OCI-LY3 (cell line): Measurements from ENCODE around the gene SERHL2.
"Not testable (repeated sequence)": the region's sequence is repeated elsewhere in the genome, so short reads cannot be mapped to it uniquely, and the experiment has no call there.

Experiments
- H2AFZ ChIP-seq: fragments of 200-600, 300-600 bp; shearing (Covaris generic); 2 replicates; pipeline ENCODE4 v1.6.0; 2014; ENCODE audit warnings: antibody characterized with exemption, low read depth, low read length
- H3K27ac ChIP-seq: fragments of 200-600, 300-600 bp; sonication (generic); 2 replicates; pipeline ENCODE4 v1.5.1; 2014; ENCODE audit warnings: mild to moderate bottlenecking, low read length, moderate library complexity, mixed read lengths
- H3K27me3 ChIP-seq: fragments of 200-600, 300-600 bp; sonication (generic); 2 replicates; pipeline ENCODE4 v1.6.1; 2014; ENCODE audit warnings: low read depth, low read length, mixed read lengths
- H3K36me3 ChIP-seq: fragments of 200-600, 300-600 bp; sonication (generic); replicated peaks from 2 replicates; pipeline ENCODE3; 2014; ENCODE audit warnings: low read depth, low read length, mixed read lengths
- H3K4me1 ChIP-seq: fragments of 300-600, 200-600 bp; sonication (generic); 2 replicates; pipeline ENCODE4 v1.6.1; 2014; ENCODE audit warnings: low read length, mixed read lengths
- H3K4me2 ChIP-seq: fragments of 200-600, 300-600 bp; sonication (generic); 2 replicates; pipeline ENCODE4 v1.6.1; 2014; ENCODE audit warnings: low read length, mixed read lengths
- H3K4me3 ChIP-seq: fragments of 300-600, 200-600 bp; sonication (generic); 2 replicates; pipeline ENCODE4 v1.5.1; 2014; ENCODE audit warnings: antibody characterized with exemption, mild to moderate bottlenecking, low read length, moderate library complexity
- H3K79me2 ChIP-seq: fragments of 300-600, 200-600 bp; shearing (Covaris generic); 2 replicates; pipeline ENCODE4 v1.6.1; 2014; ENCODE audit warnings: mild to moderate bottlenecking, low read length, mixed read lengths
- H3K9ac ChIP-seq: fragments of 300-600, 200-600 bp; shearing (Covaris generic); 2 replicates; pipeline ENCODE4 v1.6.0; 2014; ENCODE audit warnings: mild to moderate bottlenecking, low read length, moderate library complexity
- H3K9me3 ChIP-seq: fragments of 200-600, 300-600 bp; shearing (Covaris generic); 2 replicates; pipeline ENCODE4 v1.6.1; 2014; ENCODE audit warnings: low read length, mixed read lengths; ENCODE audit not compliant: insufficient read depth
- H4K20me1 ChIP-seq: fragments of 200-600, 300-600 bp; sonication (generic); 2 replicates; pipeline ENCODE4 v1.6.1; 2016; ENCODE audit warnings: low read length, mixed read lengths; ENCODE audit not compliant: insufficient read depth
- EZH2phosphoT487 ChIP-seq: fragments of 200-600 bp; shearing (Covaris generic); IDR thresholded peaks from 2 replicates; pipeline ENCODE4 v1.6.1; 2018; ENCODE audit warnings: antibody characterized with exemption, mixed run types, low read depth
- TF ChIP-seq, protein P1 (sequence below): fragments of 200-600, 300-600 bp; sonication (generic); IDR thresholded peaks from 2 replicates; pipeline ENCODE4 v1.5.1; 2014; ENCODE audit warnings: antibody characterized with exemption, low read length, low read depth

The SERHL2 gene

DNA sequence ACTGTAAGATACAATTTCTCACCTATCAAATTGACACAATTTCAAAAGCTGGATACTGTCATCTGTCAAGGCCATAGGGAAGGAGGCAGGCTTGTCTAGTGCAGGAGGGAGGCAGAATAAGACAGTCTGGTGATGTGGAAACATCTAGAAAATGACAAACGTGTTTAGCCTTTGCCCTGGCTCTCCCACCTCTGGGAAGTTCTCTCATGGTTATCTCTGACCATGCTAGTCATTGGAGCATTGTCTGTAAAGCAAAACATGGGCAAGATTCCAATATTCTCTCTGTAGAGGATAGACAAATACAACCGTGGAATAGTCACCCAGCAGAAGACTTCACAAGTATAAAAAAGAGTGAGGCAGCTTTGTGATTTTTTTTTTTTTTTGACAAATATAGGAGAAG, 9.1 kb upstream of the SERHL2 start:
- Histone ChIP-seq H3K27me3 (no peaks in the 10 kb centered on the region), H3K27ac (no peak overlapping the region), H4K20me1 (no peaks in the 10 kb centered on the region), H3K4me3 (no peak overlapping the region), H3K9me3 (no peaks in the 10 kb centered on the region), H3K36me3 (no peaks in the 10 kb centered on the region), H3K4me1 (peaks cover 7% of the 10 kb centered on the region), H2AFZ (no peak overlapping the region), H3K79me2 (no peaks in the 10 kb centered on the region), H3K9ac (no peak overlapping the region), H3K4me2 (no peak overlapping the region)
- TF ChIP-seq, protein P1, sequence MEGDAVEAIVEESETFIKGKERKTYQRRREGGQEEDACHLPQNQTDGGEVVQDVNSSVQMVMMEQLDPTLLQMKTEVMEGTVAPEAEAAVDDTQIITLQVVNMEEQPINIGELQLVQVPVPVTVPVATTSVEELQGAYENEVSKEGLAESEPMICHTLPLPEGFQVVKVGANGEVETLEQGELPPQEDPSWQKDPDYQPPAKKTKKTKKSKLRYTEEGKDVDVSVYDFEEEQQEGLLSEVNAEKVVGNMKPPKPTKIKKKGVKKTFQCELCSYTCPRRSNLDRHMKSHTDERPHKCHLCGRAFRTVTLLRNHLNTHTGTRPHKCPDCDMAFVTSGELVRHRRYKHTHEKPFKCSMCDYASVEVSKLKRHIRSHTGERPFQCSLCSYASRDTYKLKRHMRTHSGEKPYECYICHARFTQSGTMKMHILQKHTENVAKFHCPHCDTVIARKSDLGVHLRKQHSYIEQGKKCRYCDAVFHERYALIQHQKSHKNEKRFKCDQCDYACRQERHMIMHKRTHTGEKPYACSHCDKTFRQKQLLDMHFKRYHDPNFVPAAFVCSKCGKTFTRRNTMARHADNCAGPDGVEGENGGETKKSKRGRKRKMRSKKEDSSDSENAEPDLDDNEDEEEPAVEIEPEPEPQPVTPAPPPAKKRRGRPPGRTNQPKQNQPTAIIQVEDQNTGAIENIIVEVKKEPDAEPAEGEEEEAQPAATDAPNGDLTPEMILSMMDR, result no peak
- TF ChIP-seq EZH2phosphoT487, result no peak

DNA sequence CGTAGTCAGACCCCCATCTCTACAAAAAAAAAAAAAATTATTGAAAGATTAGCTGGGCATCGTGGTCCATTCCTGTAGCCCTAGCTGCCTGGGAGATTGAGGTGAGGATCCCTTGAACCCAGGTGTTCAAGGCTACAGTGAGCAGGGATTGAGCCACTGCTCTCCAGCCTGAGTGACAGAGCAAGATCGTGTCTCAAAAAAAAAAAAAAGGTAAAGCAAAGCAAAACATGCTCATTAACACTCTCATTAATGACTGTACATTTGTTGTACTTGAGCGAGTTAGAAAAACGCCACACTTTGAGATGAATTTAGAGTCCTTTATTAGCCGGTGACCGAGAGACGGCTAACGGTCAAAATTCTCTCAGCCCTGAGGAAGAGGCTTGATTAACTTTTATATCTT, 6.2 kb upstream of the SERHL2 start:
- no peak overlapping the region for H2AFZ ChIP-seq
- H3K79me2 ChIP-seq, result no peaks in the 10 kb centered on the region
- no peaks in the 10 kb centered on the region for H3K27me3 ChIP-seq
- H3K36me3 ChIP-seq, result no peaks in the 10 kb centered on the region
- H3K4me3 ChIP-seq, result no peak overlapping the region
- no peak overlapping the region for H3K4me2 ChIP-seq
- TF ChIP-seq, protein P1, result no peak
- TF ChIP-seq EZH2phosphoT487, result no peak
- H3K27ac ChIP-seq, result no peak overlapping the region
- no peaks in the 10 kb centered on the region for H3K9me3 ChIP-seq
- H4K20me1 ChIP-seq, result no peaks in the 10 kb centered on the region
- peaks cover 17% of the 10 kb centered on the region for H3K4me1 ChIP-seq
- H3K9ac ChIP-seq, result no peak overlapping the region

DNA sequence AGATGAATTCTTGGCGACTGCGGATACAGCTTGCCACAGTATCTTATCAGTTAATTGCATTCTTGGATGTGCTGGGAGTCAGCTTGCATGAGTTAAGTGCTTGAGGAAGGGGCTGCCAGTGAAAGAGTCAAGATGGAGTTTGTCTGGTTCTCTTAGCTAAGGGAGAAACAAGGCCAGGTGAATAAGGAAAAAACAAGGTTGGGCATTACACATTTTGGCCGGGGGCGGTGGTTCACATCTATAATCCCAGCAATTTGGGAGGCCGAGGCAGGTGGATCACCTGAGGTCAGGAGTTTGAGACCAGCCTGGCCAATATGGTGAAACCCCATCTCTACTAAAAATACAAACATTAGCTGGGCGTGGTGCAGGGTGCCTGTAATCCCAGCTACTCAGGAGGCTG, 5.6 kb upstream of the SERHL2 start:
- not testable (repeated sequence) for H3K9ac ChIP-seq, H3K4me2 ChIP-seq, H2AFZ ChIP-seq, H3K79me2 ChIP-seq, H3K27me3 ChIP-seq, H3K4me3 ChIP-seq, H3K27ac ChIP-seq, H3K36me3 ChIP-seq, H3K9me3 ChIP-seq, H4K20me1 ChIP-seq
- peaks cover 17% of the 10 kb centered on the region for H3K4me1 ChIP-seq

DNA sequence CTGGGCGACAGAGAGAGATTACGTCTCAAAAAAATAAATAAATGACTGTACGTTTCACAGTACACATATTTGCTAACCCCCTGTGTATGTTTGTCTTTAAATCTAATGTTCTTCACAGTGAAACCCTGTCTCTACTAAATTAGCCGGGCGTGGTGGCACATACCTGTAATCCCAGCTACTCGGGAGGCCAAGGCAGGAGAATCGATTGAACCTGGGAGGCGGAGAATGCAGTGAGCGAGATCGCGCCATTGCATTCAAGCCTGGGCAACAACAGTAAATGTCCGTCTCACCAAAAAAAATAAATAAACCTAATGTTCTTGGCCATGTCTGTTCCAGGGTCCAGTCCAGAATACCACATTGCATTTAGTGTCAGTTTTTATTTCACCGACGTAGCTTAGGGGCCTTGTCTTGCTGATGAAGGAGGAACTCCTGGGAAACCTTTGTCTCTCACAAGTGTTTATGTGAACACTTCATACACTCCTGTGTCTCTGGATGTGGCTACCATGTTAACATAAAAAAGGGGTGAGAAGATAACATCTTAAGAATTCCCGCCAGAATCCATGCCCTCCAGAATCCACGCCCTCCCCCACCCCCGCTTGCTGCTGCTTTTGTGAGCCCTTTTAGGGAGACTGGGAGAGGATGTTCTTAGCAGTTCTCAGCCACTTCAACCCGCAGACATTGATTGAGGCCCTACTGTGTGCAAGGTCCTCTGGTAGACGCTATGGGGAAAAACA, 5.0 kb upstream of the SERHL2 start:
- Histone ChIP-seq H2AFZ (no peak overlapping the region), H3K79me2 (no peaks in the 10 kb centered on the region)

More for the DNA sequence above, 5.0 kb upstream of the SERHL2 start:
- peaks cover 17% of the 10 kb centered on the region for H3K4me1 ChIP-seq
- H3K9ac ChIP-seq, result no peak overlapping the region
- no peaks in the 10 kb centered on the region for H3K36me3 ChIP-seq
- H3K27me3 ChIP-seq, result peaks cover 5% of the 10 kb centered on the region
- TF ChIP-seq EZH2phosphoT487, result no peak
- TF ChIP-seq, protein P1, result no peak
- H4K20me1 ChIP-seq, result no peaks in the 10 kb centered on the region
- no peak overlapping the region for H3K4me3 ChIP-seq
- no peaks in the 10 kb centered on the region for H3K9me3 ChIP-seq
- no peak overlapping the region for H3K27ac ChIP-seq
- peak overlapping the region; percentile 37; the same call in 1 of the 2 replicates for H3K4me2 ChIP-seq
